ENCODE measurements around the gene TMUB2. TPM values are rescaled to one million over a fixed set of nuclear protein-coding genes. Genes with fewer than 3 reads are reported as not detected.
A peak's percentile ranks its signal among the peaks of the same experiment; 100 is the strongest.

TMUB2 gene
- total and polyA plus RNA-seq, 3 donors from 2014 or later, result 60.0 to 76.7 (median 63.1) TPM

- TF ChIP-seq CTCF (IDR thresholded peaks at IDR 0.05), result no peak
- TF ChIP-seq POLR2A (IDR thresholded peaks at IDR 0.05), result no peak
Observed at GRCh38 chr17:44176257-44176656, 10.5 kb upstream of the TMUB2 start.

DNA sequence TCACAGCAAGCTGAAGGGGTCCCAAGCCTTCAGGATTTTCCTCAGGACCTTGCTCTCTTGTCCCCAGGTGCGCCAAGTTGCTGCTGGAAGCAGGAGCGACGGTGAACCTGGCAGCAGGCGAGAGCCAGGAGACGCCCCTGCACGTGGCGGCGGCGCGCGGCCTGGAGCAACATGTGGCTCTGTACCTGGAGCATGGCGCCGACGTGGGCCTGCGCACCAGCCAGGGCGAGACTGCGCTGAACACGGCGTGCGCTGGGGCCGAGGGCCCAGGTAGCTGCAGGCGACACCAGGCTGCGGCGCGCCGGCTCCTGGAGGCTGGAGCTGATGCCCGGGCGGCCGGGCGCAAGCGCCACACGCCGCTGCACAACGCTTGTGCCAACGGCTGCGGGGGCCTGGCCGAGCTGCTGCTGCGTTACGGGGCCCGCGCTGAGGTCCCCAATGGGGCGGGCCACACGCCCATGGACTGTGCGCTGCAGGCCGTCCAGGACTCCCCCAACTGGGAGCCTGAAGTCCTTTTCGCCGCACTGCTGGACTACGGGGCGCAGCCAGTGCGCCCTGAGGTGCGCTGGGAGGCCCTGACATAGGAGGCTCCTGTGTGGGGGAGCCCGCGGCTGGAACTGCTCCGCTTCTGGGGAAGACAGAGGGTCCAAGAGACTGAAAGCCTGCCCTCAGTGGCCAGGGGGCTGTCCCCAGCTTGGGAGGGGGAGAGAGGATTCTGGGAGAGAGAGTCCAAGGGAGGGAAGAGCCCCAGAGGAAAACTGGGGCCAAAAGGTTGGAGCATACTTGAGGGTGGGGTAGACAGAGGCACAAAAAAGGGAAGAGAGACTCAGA is 9.9 kb upstream of the TMUB2 start:
- 74 to 83% methylated on average over 15 to 51 of the region's 54 CpGs for WGBS, 2 donors
- TF ChIP-seq CTCF (IDR thresholded peaks at IDR 0.05) (no peak), POLR2A (IDR thresholded peaks at IDR 0.05) (no peak)
- intact Hi-C loops (cut with DNase I; ENCODE audit: low total_unique reads), result no loop called here

More at GRCh38 chr17:44176257-44176656, 10.5 kb upstream of the TMUB2 start:
- no peaks in the 10 kb centered on the region for H3K36me3 ChIP-seq (ENCODE audit: low read depth, missing control alignments)
- no peaks in the 10 kb centered on the region for H3K9me3 ChIP-seq
- no peaks in the 10 kb centered on the region for H3K4me1 ChIP-seq
- 42 to 73% methylated on average over 1 of the region's 1 CpG for whole genome bisulfite sequencing, 2 donors
- intact Hi-C loops (cut with DNase I; ENCODE audit: low total_unique reads), result no loop called here
- DNase-seq, result no peak
- peak overlapping the region in 1 of 2 donors; percentile 18 for H3K27ac ChIP-seq
- H3K27me3 ChIP-seq, result no peaks in the 10 kb centered on the region
- H3K4me3 ChIP-seq, result no peak overlapping the region

GRCh38 chr17:44177640-44178039 is 9.1 kb upstream of the TMUB2 start:
- no peaks in the 10 kb centered on the region for H3K36me3 ChIP-seq (ENCODE audit: low read depth, missing control alignments)
- 60 to 93% methylated on average over 1 to 4 of the region's 4 CpGs for WGBS, 2 donors

More for the DNA sequence above, 9.9 kb upstream of the TMUB2 start:
- no peak for DNase-seq
- Histone ChIP-seq H3K4me1 (peaks cover 4% of the 10 kb centered on the region), H3K27me3 (no peaks in the 10 kb centered on the region), H3K9me3 (no peaks in the 10 kb centered on the region), H3K36me3 (ENCODE audit: low read depth, missing control alignments) (no peaks in the 10 kb centered on the region), H3K4me3 (peak overlapping the region; percentile 4 to 23), H3K27ac (peak overlapping the region in 1 of 2 donors; percentile 18)

DNA sequence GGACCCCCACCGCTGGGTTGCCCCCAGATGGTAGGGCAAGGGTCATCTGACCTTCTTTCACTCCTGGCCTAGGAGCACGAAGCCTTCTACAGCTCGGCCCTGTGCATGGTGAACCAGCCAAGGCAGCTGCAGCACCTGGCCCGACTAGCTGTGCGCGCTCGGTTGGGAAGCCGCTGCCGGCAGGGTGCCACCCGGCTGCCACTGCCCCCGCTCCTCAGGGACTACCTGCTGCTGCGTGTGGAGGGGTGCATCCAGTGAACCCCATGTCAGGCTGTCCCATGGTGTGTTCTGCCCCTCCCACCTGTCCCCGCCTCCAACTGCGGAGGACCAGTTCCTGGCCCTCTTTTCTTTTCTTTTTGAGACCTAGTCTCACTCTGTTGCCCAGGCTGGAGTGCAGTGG is 8.6 kb upstream of the TMUB2 start:
- intact Hi-C loops (cut with DNase I; ENCODE audit: low total_unique reads), result no loop called here
- H3K36me3 ChIP-seq (ENCODE audit: low read depth, missing control alignments), result no peaks in the 10 kb centered on the region
- no peaks in the 10 kb centered on the region for H3K27me3 ChIP-seq
- H3K4me3 ChIP-seq, result no peak overlapping the region
- no peak for DNase-seq
- no peaks in the 10 kb centered on the region for H3K9me3 ChIP-seq
- peaks cover 9% of the 10 kb centered on the region for H3K4me1 ChIP-seq
- H3K27ac ChIP-seq, result no peak overlapping the region
- no peak for TF ChIP-seq CTCF (IDR thresholded peaks at IDR 0.05)
- TF ChIP-seq POLR2A (IDR thresholded peaks at IDR 0.05), result no peak
- WGBS, 2 donors, result 86 to 92% methylated on average over 8 to 12 of the region's 14 CpGs

More at GRCh38 chr17:44177640-44178039, 9.1 kb upstream of the TMUB2 start:
- no peak for DNase-seq
- Histone ChIP-seq H3K4me3 (no peak overlapping the region), H3K4me1 (peaks cover 7% of the 10 kb centered on the region), H3K9me3 (no peaks in the 10 kb centered on the region), H3K27me3 (no peaks in the 10 kb centered on the region), H3K27ac (no peak overlapping the region)
- intact Hi-C loops (cut with DNase I; ENCODE audit: low total_unique reads), result no loop called here
- no peak for TF ChIP-seq POLR2A (IDR thresholded peaks at IDR 0.05)
- TF ChIP-seq CTCF (IDR thresholded peaks at IDR 0.05), result no peak

Measured in testis (tissue), 3 donors.